ENCODE results near the gene RPTOR. TPM values are rescaled to one million over a fixed set of nuclear protein-coding genes. Genes with fewer than 3 reads are reported as not detected.

RPTOR gene
- polyA plus RNA-seq, 1 of the 3 experiments (the other 2 are of a cell fraction), result 14.9 TPM

- no peaks in the 10 kb centered on the region for H3K9me3 ChIP-seq
- peaks cover 33 to 60% of the 10 kb centered on the region in 2 experiments for H3K4me1 ChIP-seq (ENCODE audit: control insufficient read depth in 1 of 2, insufficient read depth in 2 of 2, low read depth in 1 of 2, low read length in 1 of 2)
- H3K9ac ChIP-seq, result no peak overlapping the region
- no peaks in the 10 kb centered on the region for H4K20me1 ChIP-seq (ENCODE audit: insufficient read depth)
- H3F3A ChIP-seq (replicated peaks; ENCODE audit: insufficient read depth), result peaks cover 21% of the 10 kb centered on the region
- H3K36me3 ChIP-seq (replicated peaks in 1 of 2; ENCODE audit: control insufficient read depth in 1 of 2, insufficient read depth in 2 of 2, low read length in 1 of 2), result peaks cover 3 to 4% of the 10 kb centered on the region in 2 experiments
- H3K4me3 ChIP-seq (ENCODE audit: low read depth in 2 of 2, low read length in 1 of 2), result no peak overlapping the region
- H3K27ac ChIP-seq (ENCODE audit: low read depth in 2 of 2, low read length in 1 of 2), result peak overlapping the region in 1 of 2 experiments; percentile 97; a peak in 1 of 4 replicates
- H3K27me3 ChIP-seq (ENCODE audit: insufficient read depth), result no peaks in the 10 kb centered on the region
- H3K4me2 ChIP-seq, result no peak overlapping the region
- no peaks in the 10 kb centered on the region for H3K79me2 ChIP-seq (ENCODE audit: insufficient read depth)
- CTCF ChIA-PET, result no interaction called here
- no peaks in the 10 kb centered on the region for H3K9me2 ChIP-seq
- TF ChIP-seq MXI1 (IDR thresholded peaks at IDR 0.05; ENCODE audit: low read depth, low read length) (no peak), USF1 (IDR thresholded peaks at IDR 0.05; ENCODE audit: borderline replicate concordance, low read depth) (no peak), RFX5 (IDR thresholded peaks at IDR 0.05; ENCODE audit: low read length) (no peak), SMC3 (IDR thresholded peaks at IDR 0.05; ENCODE audit: low read depth, low read length) (no peak), GABPA (IDR thresholded peaks at IDR 0.05; ENCODE audit: low read depth) (no peak), TEAD4 (IDR thresholded peaks at IDR 0.05; ENCODE audit: borderline replicate concordance, insufficient read depth) (no peak), YY1 (IDR thresholded peaks at IDR 0.05; ENCODE audit: low read depth) (no peak), NFIC (IDR thresholded peaks at IDR 0.05; ENCODE audit: borderline replicate concordance) (no peak), GATA2 (CRISPR knock-in tag; IDR thresholded peaks at IDR 0.05) (no peak), USF2 (IDR thresholded peaks at IDR 0.05; ENCODE audit: borderline replicate concordance, low read depth, low read length) (no peak), ELF1 (IDR thresholded peaks at IDR 0.05) (no peak), IRF3 (IDR thresholded peaks at IDR 0.05; ENCODE audit: low read depth, low read length) (no peak), EP300 (IDR thresholded peaks at IDR 0.05; ENCODE audit: borderline replicate concordance in 1 of 2, low read depth in 1 of 2, low read length in 1 of 2) (no peak)
- WGBS (ENCODE audit: low lambda C conversion rate), result 94% methylated on average over 6 of the region's 6 CpGs
- POLR2A ChIA-PET, result interaction anchor here (1.4 kb wide), 1 partner anchor 54 kb away, joined by 3 read pairs; no protein-coding TSS in a partner anchor
- no peak overlapping the region for H2AFZ ChIP-seq (ENCODE audit: low read depth)
- DNase-seq, result no peak
These were observed 286.9 kb downstream of the RPTOR start for GRCh38 chr17:80831491-80831890.

GRCh38 chr17:80832266-80832676 is 287.6 kb downstream of the RPTOR start:
- Histone ChIP-seq H2AFZ (ENCODE audit: low read depth) (peak overlapping the region; percentile 78), H3K4me3 (ENCODE audit: low read depth in 2 of 2, low read length in 1 of 2) (peak overlapping the region; percentile 48 to 54; a peak in 2 of 4 replicates), H3K9me3 (no peaks in the 10 kb centered on the region), H3K4me1 (ENCODE audit: control insufficient read depth in 1 of 2, insufficient read depth in 2 of 2, low read depth in 1 of 2, low read length in 1 of 2) (peaks cover 28 to 54% of the 10 kb centered on the region in 2 experiments), H4K20me1 (ENCODE audit: insufficient read depth) (no peaks in the 10 kb centered on the region), H3K9me2 (no peaks in the 10 kb centered on the region), H3K27ac (ENCODE audit: low read depth in 2 of 2, low read length in 1 of 2) (peak overlapping the region; percentile 93 to 97), H3K79me2 (ENCODE audit: insufficient read depth) (no peaks in the 10 kb centered on the region), H3K27me3 (ENCODE audit: insufficient read depth) (no peaks in the 10 kb centered on the region), H3K36me3 (replicated peaks in 1 of 2; ENCODE audit: control insufficient read depth in 1 of 2, insufficient read depth in 2 of 2, low read length in 1 of 2) (peaks cover 3 to 4% of the 10 kb centered on the region in 2 experiments), H3F3A (replicated peaks; ENCODE audit: insufficient read depth) (peaks cover 17% of the 10 kb centered on the region), H3K9ac (peak overlapping the region; percentile 72), H3K4me2 (peak overlapping the region; percentile 77)
- 74% methylated on average over 8 of the region's 12 CpGs for WGBS (ENCODE audit: low lambda C conversion rate)
- TF ChIP-seq PBX3 (IDR thresholded peaks at IDR 0.05), result peak; percentile 97
- 0 out of 2 replicates have a peak, but pooled peaks have one; percentile 2 for TF ChIP-seq SMC3 (IDR thresholded peaks at IDR 0.05; ENCODE audit: low read depth, low read length)
- TF ChIP-seq NFIC (IDR thresholded peaks at IDR 0.05; ENCODE audit: borderline replicate concordance), result no peak
- TF ChIP-seq ZBTB33 (IDR thresholded peaks at IDR 0.05; ENCODE audit: borderline replicate concordance, low read depth), result no peak
- TF ChIP-seq EZH2phosphoT487 (IDR thresholded peaks at IDR 0.05; ENCODE audit: borderline replicate concordance, low read depth), result no peak
- no peak for TF ChIP-seq MEF2A (IDR thresholded peaks at IDR 0.05; ENCODE audit: borderline replicate concordance, low read depth)
- peak; percentile 89 for DNase-seq
- POLR2A ChIA-PET, result interaction anchor here (1.4 to 2.1 kb wide), 4 partner anchors 12 to 54 kb away, joined by 3 to 9 read pairs (median 6); no protein-coding TSS in a partner anchor
- CTCF ChIA-PET, result interaction anchor here (1.5 to 2.4 kb wide), 3 partner anchors 12 to 257 kb away, joined by 3 to 20 read pairs (median 8); no protein-coding TSS in a partner anchor
